Ovary (tissue), 3 donors: ENCODE measurements around the gene CPA4.

Experiments used
- EP300 ChIP-seq: sonication (generic); formaldehyde crosslinking; IDR thresholded peaks from one replicate; pipeline ENCODE4 v1.6.1; 2017; ENCODE audit warnings: antibody characterized with exemption
- POLR2A ChIP-seq: fragments of 450-650 bp; IDR thresholded peaks from one replicate; pipeline ENCODE4 v1.6.1; 2017; ENCODE audit warnings: antibody characterized with exemption, mild to moderate bottlenecking, moderate library complexity
- TF ChIP-seq, protein P1 (sequence below), 3 donors: fragments of 450-650 bp in 2 of 3; fragments of 200-600 bp in 1 of 3; IDR thresholded peaks; one replicate each; pipeline versions ENCODE4 v1.5.1 to v1.8.0; 2016 to 2022; ENCODE audit warnings: antibody characterized with exemption in 3 of 3, mild to moderate bottlenecking in 1 of 3
- donor health status: DM: no; HTN: no; CAD: no.

GRCh38 chr7:130359276-130359857 is 66.4 kb downstream of the CPA4 start:
- TF ChIP-seq EP300: no peak
- TF ChIP-seq, protein P1, sequence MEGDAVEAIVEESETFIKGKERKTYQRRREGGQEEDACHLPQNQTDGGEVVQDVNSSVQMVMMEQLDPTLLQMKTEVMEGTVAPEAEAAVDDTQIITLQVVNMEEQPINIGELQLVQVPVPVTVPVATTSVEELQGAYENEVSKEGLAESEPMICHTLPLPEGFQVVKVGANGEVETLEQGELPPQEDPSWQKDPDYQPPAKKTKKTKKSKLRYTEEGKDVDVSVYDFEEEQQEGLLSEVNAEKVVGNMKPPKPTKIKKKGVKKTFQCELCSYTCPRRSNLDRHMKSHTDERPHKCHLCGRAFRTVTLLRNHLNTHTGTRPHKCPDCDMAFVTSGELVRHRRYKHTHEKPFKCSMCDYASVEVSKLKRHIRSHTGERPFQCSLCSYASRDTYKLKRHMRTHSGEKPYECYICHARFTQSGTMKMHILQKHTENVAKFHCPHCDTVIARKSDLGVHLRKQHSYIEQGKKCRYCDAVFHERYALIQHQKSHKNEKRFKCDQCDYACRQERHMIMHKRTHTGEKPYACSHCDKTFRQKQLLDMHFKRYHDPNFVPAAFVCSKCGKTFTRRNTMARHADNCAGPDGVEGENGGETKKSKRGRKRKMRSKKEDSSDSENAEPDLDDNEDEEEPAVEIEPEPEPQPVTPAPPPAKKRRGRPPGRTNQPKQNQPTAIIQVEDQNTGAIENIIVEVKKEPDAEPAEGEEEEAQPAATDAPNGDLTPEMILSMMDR (IDR thresholded peaks at IDR 0.05): no peak
- no peak for TF ChIP-seq POLR2A
